GM19455 (cell line): ENCODE measurements around the gene HOXC4.
"Not testable (repeated sequence)": the region's sequence is repeated elsewhere in the genome, so short reads cannot be mapped to it uniquely, and the experiment has no call there.

Source experiments
- ATAC-seq: cut with Tn5 transposase; IDR thresholded peaks from one replicate; pipeline ENCODE4 v1.9.1; 2021; ENCODE audit not compliant: unreplicated experiment

Gene HOXC4

DNA sequence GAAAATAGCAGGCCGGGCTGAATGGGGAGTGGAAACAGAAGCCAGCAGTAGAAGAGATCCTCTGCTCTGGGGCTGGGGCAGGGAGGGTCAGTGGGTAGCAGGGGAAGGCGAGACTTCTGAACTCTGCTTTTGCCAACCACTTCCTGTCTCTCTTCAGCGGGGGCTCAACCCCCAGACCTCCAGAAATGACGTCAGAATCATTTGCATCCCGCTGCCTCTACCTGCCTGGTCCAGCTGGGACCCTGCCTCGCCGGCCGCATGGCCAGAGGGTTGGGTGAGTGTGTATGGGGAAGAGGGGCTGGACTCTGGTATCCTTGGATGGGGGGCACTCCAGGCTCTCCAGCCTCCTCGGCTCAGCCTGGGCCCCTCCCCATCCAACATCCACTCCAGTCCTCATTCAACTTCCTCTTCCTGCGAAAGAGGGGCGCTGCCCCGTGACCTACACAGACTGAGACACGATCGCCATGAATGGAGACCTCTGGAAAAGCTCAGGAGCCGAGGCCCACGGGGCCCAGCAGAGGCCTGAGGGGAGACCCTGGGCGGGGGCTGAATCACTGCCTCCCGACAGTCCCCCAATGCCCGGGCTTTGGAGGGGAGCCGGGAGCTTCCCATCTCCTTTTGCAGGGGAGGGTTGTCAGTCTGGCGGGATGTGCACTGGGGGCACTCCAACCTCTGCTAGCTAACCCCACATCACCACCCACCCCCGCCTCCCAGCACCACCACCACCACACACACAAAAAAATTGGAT, 458 bp upstream of the HOXC4 start:
- peak; percentile 82 for ATAC-seq

DNA sequence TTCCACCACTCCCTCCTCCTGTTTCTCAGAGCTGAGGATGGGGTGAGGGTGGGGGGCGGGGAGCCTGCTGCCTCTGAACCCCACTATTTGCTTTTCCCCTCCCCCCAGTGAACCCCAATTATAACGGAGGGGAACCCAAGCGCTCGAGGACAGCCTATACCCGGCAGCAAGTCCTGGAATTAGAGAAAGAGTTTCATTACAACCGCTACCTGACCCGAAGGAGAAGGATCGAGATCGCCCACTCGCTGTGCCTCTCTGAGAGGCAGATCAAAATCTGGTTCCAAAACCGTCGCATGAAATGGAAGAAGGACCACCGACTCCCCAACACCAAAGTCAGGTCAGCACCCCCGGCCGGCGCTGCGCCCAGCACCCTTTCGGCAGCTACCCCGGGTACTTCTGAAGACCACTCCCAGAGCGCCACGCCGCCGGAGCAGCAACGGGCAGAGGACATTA, 1.1 kb downstream of the HOXC4 start:
- ATAC-seq = no peak

- ATAC-seq = no peak
These were observed 1.9 kb downstream of the HOXC4 start for GRCh38 chr12:54055552-54055951.

- no peak for ATAC-seq
These were observed 2.5 kb downstream of the HOXC4 start for GRCh38 chr12:54056110-54056509.

GRCh38 chr12:54058128-54058768, 4.6 kb downstream of the HOXC4 start:
- no peak for ATAC-seq

DNA sequence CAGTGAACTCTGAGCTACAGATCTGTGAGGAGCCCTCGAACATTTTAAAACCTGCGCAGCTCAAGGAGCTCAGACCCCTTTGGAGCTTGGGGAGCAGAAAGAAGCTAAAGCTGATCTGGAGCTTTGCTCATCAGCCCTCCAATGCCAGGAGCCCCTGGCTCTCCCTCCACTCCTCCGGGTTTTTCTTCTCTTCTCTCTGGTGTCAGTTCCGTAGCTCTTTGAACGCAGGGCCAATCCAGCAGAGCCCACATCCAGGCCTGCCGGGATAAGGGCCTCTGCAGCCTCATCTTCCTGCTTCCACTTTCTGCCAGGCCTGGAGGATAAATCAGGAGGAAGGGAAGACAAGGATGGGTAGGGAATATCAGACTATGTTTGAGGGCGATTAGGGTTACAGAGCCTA, 6.0 kb downstream of the HOXC4 start:
- no peak for ATAC-seq

DNA sequence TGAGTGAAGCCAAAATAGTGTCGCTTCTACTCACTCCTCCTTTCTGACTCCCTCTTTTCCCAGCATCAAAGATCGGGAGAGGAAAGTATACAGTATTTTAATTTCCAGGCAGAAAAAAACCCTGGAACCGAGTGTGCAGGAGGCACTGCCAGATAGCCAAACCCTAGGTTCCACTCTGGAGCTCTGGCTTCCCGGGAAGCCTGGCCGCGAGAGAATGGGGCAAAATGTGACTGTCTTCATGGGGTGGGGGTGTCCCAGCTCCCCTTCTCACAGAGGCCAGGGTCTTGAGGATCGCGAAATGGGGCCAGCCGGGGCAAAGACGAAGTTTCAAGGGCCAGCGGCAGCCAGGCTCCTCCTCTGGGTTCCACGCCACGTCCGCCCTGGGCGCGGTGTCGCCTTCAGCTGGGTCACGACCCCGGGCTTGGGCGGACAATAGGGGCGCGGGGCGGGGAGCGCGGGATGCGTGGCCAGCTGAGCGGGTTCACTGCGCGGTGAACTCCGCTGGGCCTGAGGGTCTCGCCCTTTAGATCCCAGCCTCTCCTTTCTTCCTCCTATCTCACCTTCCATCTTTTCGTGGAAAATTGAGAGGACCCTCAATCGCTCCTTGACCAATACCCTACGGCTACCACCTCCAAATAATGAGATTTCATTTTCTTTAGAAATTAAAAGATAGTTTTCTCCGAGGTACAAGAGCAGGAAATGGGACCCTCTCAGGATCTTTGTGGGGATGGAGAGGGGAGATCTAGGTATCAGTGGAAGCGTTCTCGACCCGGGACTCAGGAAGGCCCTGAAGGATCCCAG, 6.7 kb downstream of the HOXC4 start:
- no peak for ATAC-seq

GRCh38 chr12:54060975-54061778, 7.5 kb downstream of the HOXC4 start:
- no peak for ATAC-seq

- ATAC-seq = no peak
These were observed 12.0 kb downstream of the HOXC4 start for GRCh38 chr12:54065677-54066076.

DNA sequence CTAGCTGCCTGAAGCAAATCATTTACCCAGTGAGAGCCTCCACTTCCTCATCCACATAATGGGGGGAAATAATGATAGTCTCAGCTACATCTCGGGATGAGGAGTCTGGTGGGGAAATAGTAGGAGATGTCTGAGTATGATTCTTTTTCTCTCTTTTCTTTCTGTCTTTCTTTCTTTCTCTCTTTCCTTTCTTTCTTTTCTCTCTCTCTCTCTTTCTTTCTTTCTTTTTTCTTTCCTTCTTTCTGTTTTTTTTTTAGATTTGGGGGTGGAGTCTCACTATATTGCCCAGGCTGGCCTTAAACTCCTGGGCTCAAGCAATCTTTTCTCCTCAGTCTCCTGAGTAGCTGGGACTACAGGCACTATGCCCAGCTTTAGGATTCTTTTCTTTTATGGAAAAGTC, 12.8 kb downstream of the HOXC4 start:
- ATAC-seq = no peak

DNA sequence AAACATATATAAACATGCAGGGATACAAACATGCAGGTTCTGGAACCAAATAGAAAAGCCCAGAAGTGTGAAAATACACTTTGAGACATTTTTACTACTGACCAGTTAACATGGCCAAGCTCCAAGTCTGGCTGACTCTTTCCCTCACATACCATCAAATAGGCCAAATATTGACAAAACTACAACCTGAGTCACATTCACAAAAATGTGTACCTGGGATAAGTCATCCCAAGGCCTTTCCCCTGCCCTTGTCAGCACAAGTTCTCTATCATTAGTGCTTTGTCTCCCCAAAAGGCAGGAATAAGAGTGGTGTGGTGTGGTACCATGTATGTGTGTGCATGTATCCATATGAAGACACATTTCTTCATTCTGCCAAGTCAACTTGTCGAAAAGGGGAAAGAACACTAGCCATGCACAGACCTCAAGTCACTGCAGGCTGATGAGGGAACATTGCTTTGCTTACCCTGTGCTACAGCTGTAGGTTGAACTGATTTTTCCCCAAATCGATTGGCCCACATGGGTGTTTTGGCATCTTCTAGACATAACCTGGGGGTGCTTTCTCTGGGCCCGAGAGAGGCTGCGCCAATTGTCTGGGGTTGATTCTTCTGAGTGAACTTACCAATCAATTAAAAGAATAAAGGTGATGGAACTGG, 14.9 kb downstream of the HOXC4 start:
- no peak for ATAC-seq

- no peak for ATAC-seq
These were observed 18.3 kb downstream of the HOXC4 start for GRCh38 chr12:54071942-54072341.

DNA sequence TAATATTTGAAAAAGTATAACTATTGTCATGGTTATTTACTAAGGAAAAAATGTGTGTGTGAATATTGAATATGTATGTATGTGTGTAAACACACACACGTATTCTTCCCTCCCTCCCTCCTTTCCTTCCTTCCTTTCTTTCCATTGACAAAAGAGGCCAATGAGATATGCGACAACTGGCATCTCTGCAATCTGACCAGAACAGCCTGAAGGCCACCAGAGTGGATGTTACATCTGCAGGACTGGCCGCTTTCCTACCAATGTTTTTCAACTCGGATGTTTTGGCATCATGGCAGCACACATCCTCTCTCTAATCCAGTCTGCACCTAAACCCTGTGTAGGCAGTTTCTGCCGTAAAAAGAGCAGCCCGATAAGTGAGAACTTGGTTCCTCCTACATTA, 20.7 kb downstream of the HOXC4 start:
- ATAC-seq = no peak

DNA sequence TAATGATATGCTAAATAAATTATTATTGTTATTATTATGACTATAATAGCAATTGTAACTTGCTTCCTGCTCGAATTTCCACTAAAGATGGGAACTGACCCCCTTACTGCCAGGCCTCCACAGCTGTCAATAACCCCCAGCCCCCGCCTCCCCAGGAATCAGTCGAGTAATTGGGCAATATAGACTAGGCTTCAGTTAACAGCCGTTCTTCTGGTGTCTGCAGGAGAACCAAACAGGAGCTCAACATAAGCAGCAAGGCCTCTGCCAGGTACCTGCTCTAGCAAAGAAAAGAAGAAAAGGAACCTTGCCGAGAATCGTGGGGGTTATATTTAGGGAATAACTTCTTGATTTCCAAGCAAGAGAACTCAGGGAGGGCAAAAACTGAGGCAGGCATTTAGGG, 21.8 kb downstream of the HOXC4 start:
- no peak for ATAC-seq

DNA sequence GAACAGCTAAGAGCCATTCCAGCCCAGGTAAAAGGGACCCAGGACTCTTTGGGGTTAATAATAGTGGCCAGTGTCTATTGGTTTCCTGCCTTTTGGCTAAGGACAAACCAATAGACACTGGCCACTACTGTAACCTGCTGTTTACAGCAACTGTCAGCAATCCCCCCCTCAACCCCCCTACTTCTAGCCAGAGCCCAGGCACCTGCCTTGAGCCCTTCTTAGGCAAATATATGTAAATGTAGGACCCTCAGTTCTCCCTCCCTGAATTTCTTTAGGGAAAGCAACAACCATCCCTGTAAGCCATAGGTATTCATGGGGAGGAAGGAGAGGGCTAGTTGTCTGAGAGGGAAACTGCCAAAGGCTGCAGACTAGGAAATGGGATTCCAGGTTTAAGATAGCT, 22.3 kb downstream of the HOXC4 start:
- ATAC-seq = no peak

DNA sequence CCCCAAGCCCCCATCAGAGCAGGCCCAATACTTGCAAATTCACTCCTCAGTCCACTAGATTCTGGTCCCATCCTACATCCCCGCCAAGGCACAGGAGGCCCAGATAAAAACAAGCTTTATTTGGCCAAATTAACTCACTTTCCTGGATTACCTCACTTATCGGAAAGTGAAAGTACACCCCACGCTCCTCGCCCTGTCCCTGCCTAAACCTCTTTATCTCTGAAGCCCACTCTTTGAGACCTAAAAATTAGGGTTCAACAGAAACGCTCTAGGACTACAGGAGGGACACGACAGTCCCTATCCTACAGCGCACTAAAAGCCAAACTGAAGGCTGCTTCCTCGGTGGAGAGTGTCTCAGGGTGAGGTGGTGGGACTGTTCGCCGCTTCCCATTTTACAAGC, 24.2 kb downstream of the HOXC4 start:
- not testable (repeated sequence) for ATAC-seq

- ATAC-seq = not testable (repeated sequence)
These were observed 25.5 kb downstream of the HOXC4 start for GRCh38 chr12:54079115-54079514.

- not testable (repeated sequence) for ATAC-seq
These were observed 26.6 kb downstream of the HOXC4 start for GRCh38 chr12:54080008-54080924.

DNA sequence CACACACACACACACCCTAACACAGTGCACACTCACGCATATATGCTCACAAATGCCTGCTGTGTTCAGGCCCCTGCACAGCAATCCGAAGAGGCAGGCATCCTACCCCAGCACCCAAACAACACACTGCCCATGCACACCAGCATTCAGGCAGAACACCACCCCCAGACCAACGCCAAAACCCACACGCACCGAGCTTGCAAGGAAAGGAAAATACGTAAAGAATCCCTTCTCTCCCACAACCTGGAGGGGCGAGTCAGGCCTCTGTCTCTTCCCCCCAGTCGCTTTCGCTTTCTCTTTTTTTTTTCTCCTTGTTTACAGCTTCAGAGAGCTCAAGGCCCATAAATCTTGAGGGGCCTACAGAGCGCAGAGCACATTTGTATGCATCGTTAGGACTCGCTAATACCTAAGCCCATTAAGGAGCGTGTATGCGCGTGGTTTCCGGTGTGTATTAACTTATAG, 27.4 kb downstream of the HOXC4 start:
- not testable (repeated sequence) for ATAC-seq
